ENCODE results near the gene PELI1.

DNA sequence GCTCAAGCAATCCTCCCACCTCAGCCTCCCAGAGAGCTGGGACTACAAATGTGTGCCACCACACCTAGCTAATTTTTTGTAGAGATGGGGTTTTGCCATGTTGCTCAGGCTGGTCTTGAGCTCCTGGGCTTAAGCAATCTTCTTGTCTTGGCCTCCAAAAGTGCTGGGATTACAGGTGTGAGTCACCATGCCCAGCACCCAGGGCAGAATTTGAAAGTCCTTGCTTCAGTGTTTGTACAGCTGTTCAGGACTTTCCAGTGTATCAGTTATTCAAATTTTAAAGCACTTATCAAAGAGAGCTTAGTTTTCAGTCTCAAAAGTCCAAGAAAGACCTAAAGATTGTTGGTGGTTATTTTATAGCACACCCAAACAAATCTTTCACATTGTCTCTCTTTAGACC, 81.4 kb downstream of the PELI1 start:
- TF ChIP-seq, protein P1, sequence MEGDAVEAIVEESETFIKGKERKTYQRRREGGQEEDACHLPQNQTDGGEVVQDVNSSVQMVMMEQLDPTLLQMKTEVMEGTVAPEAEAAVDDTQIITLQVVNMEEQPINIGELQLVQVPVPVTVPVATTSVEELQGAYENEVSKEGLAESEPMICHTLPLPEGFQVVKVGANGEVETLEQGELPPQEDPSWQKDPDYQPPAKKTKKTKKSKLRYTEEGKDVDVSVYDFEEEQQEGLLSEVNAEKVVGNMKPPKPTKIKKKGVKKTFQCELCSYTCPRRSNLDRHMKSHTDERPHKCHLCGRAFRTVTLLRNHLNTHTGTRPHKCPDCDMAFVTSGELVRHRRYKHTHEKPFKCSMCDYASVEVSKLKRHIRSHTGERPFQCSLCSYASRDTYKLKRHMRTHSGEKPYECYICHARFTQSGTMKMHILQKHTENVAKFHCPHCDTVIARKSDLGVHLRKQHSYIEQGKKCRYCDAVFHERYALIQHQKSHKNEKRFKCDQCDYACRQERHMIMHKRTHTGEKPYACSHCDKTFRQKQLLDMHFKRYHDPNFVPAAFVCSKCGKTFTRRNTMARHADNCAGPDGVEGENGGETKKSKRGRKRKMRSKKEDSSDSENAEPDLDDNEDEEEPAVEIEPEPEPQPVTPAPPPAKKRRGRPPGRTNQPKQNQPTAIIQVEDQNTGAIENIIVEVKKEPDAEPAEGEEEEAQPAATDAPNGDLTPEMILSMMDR (IDR thresholded peaks at IDR 0.05) = no peak
- TF ChIP-seq EZH2 (IDR thresholded peaks at IDR 0.05) = no peak

All from neural progenitor cell (in vitro differentiated cells).